Testis (tissue), 2 donors: ENCODE measurements around the gene GRID1.

ENCODE experiments used
- POLR2A ChIP-seq: fragments of 450-650 bp; IDR thresholded peaks from one replicate; pipeline ENCODE4 v1.6.1; 2017; ENCODE audit warnings: antibody characterized with exemption, mild to moderate bottlenecking, moderate library complexity
- TF ChIP-seq, protein P1 (sequence below), 3 experiments: fragments of 450-650 bp in 2 of 3; fragments of 200-600 bp in 1 of 3; sonication (generic) in 1 of 3; IDR thresholded peaks; one replicate each; pipeline ENCODE4 v1.5.1; 2016 to 2019; ENCODE audit warnings: antibody characterized with exemption in 3 of 3, mild to moderate bottlenecking in 2 of 3, moderate library complexity in 1 of 3

DNA sequence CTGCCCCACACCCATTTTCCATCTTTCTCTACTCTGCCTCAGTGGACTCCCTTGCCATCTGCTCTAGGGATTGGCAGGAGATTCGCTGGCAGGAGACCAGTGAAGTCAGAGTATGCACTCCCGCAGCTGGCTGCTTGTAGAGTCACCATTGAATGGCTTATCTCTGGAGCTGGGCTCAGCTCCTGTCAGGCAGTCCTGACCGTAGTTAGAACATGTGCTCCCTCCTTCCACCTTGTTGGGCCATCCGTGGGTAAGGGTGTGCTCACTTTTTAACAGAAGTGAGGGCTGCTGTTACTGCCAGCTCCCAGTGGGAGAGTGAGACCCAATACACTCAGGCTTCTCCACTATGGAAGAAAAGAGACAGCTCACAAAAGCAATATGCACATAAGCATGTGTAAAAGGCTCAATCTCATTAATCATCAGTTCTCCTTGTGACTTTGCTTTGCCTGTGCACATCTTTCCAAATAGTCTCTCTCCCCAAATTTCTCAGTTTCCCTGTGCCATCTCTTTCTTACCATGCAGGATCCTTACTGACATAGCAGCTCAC, 773.3 kb downstream of the GRID1 start:
- TF ChIP-seq, protein P1, sequence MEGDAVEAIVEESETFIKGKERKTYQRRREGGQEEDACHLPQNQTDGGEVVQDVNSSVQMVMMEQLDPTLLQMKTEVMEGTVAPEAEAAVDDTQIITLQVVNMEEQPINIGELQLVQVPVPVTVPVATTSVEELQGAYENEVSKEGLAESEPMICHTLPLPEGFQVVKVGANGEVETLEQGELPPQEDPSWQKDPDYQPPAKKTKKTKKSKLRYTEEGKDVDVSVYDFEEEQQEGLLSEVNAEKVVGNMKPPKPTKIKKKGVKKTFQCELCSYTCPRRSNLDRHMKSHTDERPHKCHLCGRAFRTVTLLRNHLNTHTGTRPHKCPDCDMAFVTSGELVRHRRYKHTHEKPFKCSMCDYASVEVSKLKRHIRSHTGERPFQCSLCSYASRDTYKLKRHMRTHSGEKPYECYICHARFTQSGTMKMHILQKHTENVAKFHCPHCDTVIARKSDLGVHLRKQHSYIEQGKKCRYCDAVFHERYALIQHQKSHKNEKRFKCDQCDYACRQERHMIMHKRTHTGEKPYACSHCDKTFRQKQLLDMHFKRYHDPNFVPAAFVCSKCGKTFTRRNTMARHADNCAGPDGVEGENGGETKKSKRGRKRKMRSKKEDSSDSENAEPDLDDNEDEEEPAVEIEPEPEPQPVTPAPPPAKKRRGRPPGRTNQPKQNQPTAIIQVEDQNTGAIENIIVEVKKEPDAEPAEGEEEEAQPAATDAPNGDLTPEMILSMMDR (IDR thresholded peaks at IDR 0.05) = no peak
- TF ChIP-seq POLR2A = no peak
